ENCODE measurements around the gene RAB40A.

GRCh38 chrX:103550415-103551051, 31.2 kb upstream of the RAB40A start:
- TF ChIP-seq CTCF (IDR thresholded peaks at IDR 0.05), result no peak
- no peak for TF ChIP-seq POLR2AphosphoS5 (IDR thresholded peaks at IDR 0.05)

Measured in gastroesophageal sphincter (tissue), 3 donors.